PC-3 (cell line): ENCODE data around the gene ODC1. TPM values are rescaled to one million over a fixed set of nuclear protein-coding genes. Genes with fewer than 3 reads are reported as not detected.

Experiments used
- ATAC-seq: fragments of 200-7000 bp; cut with Tn5 transposase; 2 replicates; pipeline ENCODE4 v1.9.1; 2020; ENCODE audit warnings: mild to moderate bottlenecking, moderate library complexity
- BruUV-seq: library from RNA; stranded (reverse); fragments of 400-500 nt; replicated peaks from 2 replicates; lab custom pipeline; 2021; lab: Mats Ljungman, UMichigan
- CTCF ChIA-PET: fragments of 300-600 bp; sonication (Branson Sonifier 250); formaldehyde crosslinking; loops from one replicate; lab custom pipeline; 2022; ENCODE audit warnings: antibody characterized with exemption; lab: Charles Lee
- POLR2A ChIA-PET: fragments of 300-600 bp; sonication (Branson Sonifier 250); formaldehyde crosslinking; loops from one replicate; lab custom pipeline; 2022; ENCODE audit warnings: antibody characterized with exemption; ENCODE audit not compliant: unreplicated experiment; lab: Charles Lee
- DNase-seq: peaks from one replicate; pipeline ENCODE4 v3.0.0-alpha.2; 2015
- H2AFZ ChIP-seq: fragments of 300-600 bp; sonication (generic); 2 replicates; pipeline ENCODE4 v1.6.0; 2016; ENCODE audit warnings: antibody characterized with exemption, low read length
- H3F3A ChIP-seq: fragments of 300-600 bp; sonication (generic); one replicate; pipeline ENCODE4 v1.6.0; 2017; ENCODE audit warnings: antibody characterized with exemption, low read length, control low read depth, mild to moderate bottlenecking; ENCODE audit not compliant: unreplicated experiment
- H3K27ac ChIP-seq: fragments of 300-600 bp; sonication (generic); 2 replicates; pipeline ENCODE4 v1.5.1; 2016; ENCODE audit warnings: mild to moderate bottlenecking, low read length
- H3K27me3 ChIP-seq: fragments of 300-600 bp; sonication (generic); 2 replicates; pipeline ENCODE4 v1.6.1; 2016; ENCODE audit warnings: low read length, mixed read lengths
- H3K36me3 ChIP-seq: fragments of 300-600 bp; sonication (generic); 2 replicates; pipeline ENCODE4 v1.6.1; 2016; ENCODE audit warnings: low read depth, mixed run types, low read length, mixed read lengths
- H3K4me1 ChIP-seq: fragments of 300-600 bp; sonication (generic); 2 replicates; pipeline ENCODE4 v1.5.1; 2016; ENCODE audit warnings: low read length; ENCODE audit not compliant: insufficient read depth
- H3K4me2 ChIP-seq: fragments of 300-600 bp; sonication (generic); 2 replicates; pipeline ENCODE4 v1.6.0; 2016; ENCODE audit warnings: low read length
- H3K4me3 ChIP-seq: fragments of 300-600 bp; sonication (generic); 2 replicates; pipeline ENCODE4 v1.5.1; 2016; ENCODE audit warnings: mild to moderate bottlenecking, low read length, mixed read lengths
- H3K79me2 ChIP-seq: fragments of 300-600 bp; sonication (generic); 2 replicates; pipeline ENCODE4 v1.6.1; 2017; ENCODE audit warnings: low read length, mixed read lengths
- H3K9ac ChIP-seq: fragments of 300-600 bp; sonication (generic); 2 replicates; pipeline ENCODE4 v1.6.0; 2016; ENCODE audit warnings: mild to moderate bottlenecking, low read length
- H3K9me2 ChIP-seq: fragments of 300-600 bp; sonication (generic); replicated peaks from 2 replicates; pipeline ENCODE4 v1.6.1; 2016; ENCODE audit warnings: mixed run types, low read length, mixed read lengths
- H3K9me3 ChIP-seq: fragments of 300-600 bp; sonication (generic); 2 replicates; pipeline ENCODE4 v1.6.1; 2016; ENCODE audit warnings: low read length, mixed read lengths
- H4K20me1 ChIP-seq: fragments of 300-600 bp; sonication (generic); 2 replicates; pipeline ENCODE4 v1.6.1; 2016; ENCODE audit warnings: low read length, mixed read lengths
- EZH2 ChIP-seq: fragments of 300-600 bp; sonication (generic); IDR thresholded peaks from one replicate; pipeline ENCODE4 v1.6.1; 2017; ENCODE audit warnings: antibody characterized with exemption, mild to moderate bottlenecking, low read length; ENCODE audit not compliant: unreplicated experiment
- EZH2phosphoT487 ChIP-seq: fragments of 300-600 bp; sonication (generic); IDR thresholded peaks from 2 replicates; pipeline ENCODE4 v1.6.1; 2018; ENCODE audit warnings: mild to moderate bottlenecking, antibody characterized with exemption, low read length, borderline replicate concordance
- intact Hi-C: fragments of 100-400 bp; cut with micrococcal nuclease; formaldehyde crosslinking; loops from 2 replicates; pipeline ENCODE4 v1.9.0; 2023
- total RNA-seq: library from RNA; depleted of rRNA; stranded (reverse); fragments of >200 nt; gene quantifications from 2 replicates; pipeline ENCODE4 v1.2.3, GENCODE V29; 2014
- TF ChIP-seq, protein P1 (sequence below): fragments of 300-600 bp; sonication (generic); conservative IDR thresholded peaks from 2 replicates; pipeline ENCODE4 v1.5.1; 2017; ENCODE audit warnings: antibody characterized with exemption, low read depth, mild to moderate bottlenecking, low read length

Gene ODC1
- total RNA-seq, 1 experiment from 2014 or later = 712 TPM

GRCh38 chr2:10487081-10487740 lies 39.1 kb upstream of the ODC1 start:
- TF ChIP-seq EZH2 = no peak
- no peak for TF ChIP-seq EZH2phosphoT487
- TF ChIP-seq, protein P1, sequence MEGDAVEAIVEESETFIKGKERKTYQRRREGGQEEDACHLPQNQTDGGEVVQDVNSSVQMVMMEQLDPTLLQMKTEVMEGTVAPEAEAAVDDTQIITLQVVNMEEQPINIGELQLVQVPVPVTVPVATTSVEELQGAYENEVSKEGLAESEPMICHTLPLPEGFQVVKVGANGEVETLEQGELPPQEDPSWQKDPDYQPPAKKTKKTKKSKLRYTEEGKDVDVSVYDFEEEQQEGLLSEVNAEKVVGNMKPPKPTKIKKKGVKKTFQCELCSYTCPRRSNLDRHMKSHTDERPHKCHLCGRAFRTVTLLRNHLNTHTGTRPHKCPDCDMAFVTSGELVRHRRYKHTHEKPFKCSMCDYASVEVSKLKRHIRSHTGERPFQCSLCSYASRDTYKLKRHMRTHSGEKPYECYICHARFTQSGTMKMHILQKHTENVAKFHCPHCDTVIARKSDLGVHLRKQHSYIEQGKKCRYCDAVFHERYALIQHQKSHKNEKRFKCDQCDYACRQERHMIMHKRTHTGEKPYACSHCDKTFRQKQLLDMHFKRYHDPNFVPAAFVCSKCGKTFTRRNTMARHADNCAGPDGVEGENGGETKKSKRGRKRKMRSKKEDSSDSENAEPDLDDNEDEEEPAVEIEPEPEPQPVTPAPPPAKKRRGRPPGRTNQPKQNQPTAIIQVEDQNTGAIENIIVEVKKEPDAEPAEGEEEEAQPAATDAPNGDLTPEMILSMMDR = no peak
- intact Hi-C loops = no loop called here
- H3K79me2 ChIP-seq = no peaks in the 10 kb centered on the region
- no peaks in the 10 kb centered on the region for H4K20me1 ChIP-seq
- peak overlapping the region; percentile 70 for H3K27ac ChIP-seq
- no peaks in the 10 kb centered on the region for H3K9me2 ChIP-seq
- H3K9ac ChIP-seq = peak overlapping the region; percentile 58
- H3F3A ChIP-seq = no peaks in the 10 kb centered on the region
- no peak overlapping the region for H2AFZ ChIP-seq
- no peaks in the 10 kb centered on the region for H3K9me3 ChIP-seq
- no peaks in the 10 kb centered on the region for H3K36me3 ChIP-seq
- H3K27me3 ChIP-seq = no peaks in the 10 kb centered on the region
- ChIA-PET CTCF (no interaction called here), POLR2A (no interaction called here)
- no peak overlapping the region for H3K4me3 ChIP-seq
- peaks cover 13% of the 10 kb centered on the region for H3K4me1 ChIP-seq
- H3K4me2 ChIP-seq = peak overlapping the region; percentile 48
- BruUV-seq = no TSS peak
- ATAC-seq = peak; percentile 33; the same call in 1 of the 2 replicates
- peak; percentile 87 for DNase-seq

GRCh38 chr2:10486601-10487079 lies 38.5 kb upstream of the ODC1 start:
- ChIA-PET CTCF (no interaction called here), POLR2A (no interaction called here)
- intact Hi-C loops = no loop called here
- TF ChIP-seq, protein P1 = no peak
- no peak for TF ChIP-seq EZH2phosphoT487
- TF ChIP-seq EZH2 = no peak
- Histone ChIP-seq H2AFZ (no peak overlapping the region), H3K79me2 (no peaks in the 10 kb centered on the region), H3F3A (no peaks in the 10 kb centered on the region), H3K4me2 (peak overlapping the region; percentile 48), H3K27ac (peak overlapping the region; percentile 70), H3K4me1 (peaks cover 13% of the 10 kb centered on the region), H3K27me3 (no peaks in the 10 kb centered on the region), H3K9ac (peak overlapping the region; percentile 58), H3K9me3 (no peaks in the 10 kb centered on the region), H3K36me3 (no peaks in the 10 kb centered on the region), H3K9me2 (no peaks in the 10 kb centered on the region), H3K4me3 (no peak overlapping the region), H4K20me1 (no peaks in the 10 kb centered on the region)
- no TSS peak for BruUV-seq
- no peak for ATAC-seq
- DNase-seq = no peak

DNA sequence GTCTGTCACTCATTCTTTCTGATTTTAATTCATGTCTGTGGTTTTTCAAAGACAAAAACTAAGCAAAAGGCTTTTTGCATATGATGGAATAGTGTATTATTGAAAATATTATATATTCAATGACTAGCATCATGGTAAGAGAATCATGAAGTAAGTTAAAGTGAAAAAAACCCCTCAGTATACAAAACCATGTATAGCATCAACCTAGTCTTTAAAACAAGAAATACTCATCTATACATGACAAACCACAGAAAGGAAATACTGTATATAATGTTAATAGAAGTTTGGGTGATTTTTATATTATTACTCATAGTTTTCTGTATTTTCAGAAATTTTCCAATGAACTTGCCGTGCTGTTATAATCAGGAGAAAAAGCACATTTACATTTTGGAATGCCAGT lies 38.0 kb upstream of the ODC1 start:
- Histone ChIP-seq H4K20me1 (no peaks in the 10 kb centered on the region), H3K9me3 (no peaks in the 10 kb centered on the region), H3K27ac (peak overlapping the region; percentile 70; the same call in 1 of the 2 replicates), H3K27me3 (no peaks in the 10 kb centered on the region), H2AFZ (no peak overlapping the region), H3K4me1 (peaks cover 13% of the 10 kb centered on the region), H3K4me2 (peak overlapping the region; percentile 48; the same call in 1 of the 2 replicates), H3K4me3 (no peak overlapping the region), H3K79me2 (no peaks in the 10 kb centered on the region), H3K9me2 (no peaks in the 10 kb centered on the region), H3K36me3 (no peaks in the 10 kb centered on the region), H3K9ac (peak overlapping the region; percentile 58), H3F3A (no peaks in the 10 kb centered on the region)
- TF ChIP-seq EZH2phosphoT487 = no peak
- no peak for TF ChIP-seq EZH2
- TF ChIP-seq, protein P1 = no peak
- no peak for ATAC-seq
- ChIA-PET POLR2A (no interaction called here), CTCF (no interaction called here)
- DNase-seq = no peak
- BruUV-seq = no TSS peak
- intact Hi-C loops = no loop called here
